SK-N-SH (cell line): Measurements from ENCODE around the gene SIGLEC1. TPM values are rescaled to one million over a fixed set of nuclear protein-coding genes. Genes with fewer than 3 reads are reported as not detected.

ENCODE experiments used
- CTCF ChIA-PET: fragments of 300-600, 350-600 bp; formaldehyde crosslinking; extraction: SDS; loops from one replicate; lab custom pipeline; 2021; lab: Yijun Ruan, JAX
- POLR2A ChIA-PET: fragments of 350-600 bp; sonication (Branson Sonifier 250); formaldehyde crosslinking; extraction: SDS; loops from one replicate; lab custom pipeline; 2020; ENCODE audit warnings: antibody characterized with exemption, inconsistent platforms; lab: Yijun Ruan, JAX
- DNase-seq: peaks from one replicate; pipeline ENCODE4 v3.0.0; 2012
- H2AFZ ChIP-seq: fragments of 200-600 bp; sonication (generic); 2 replicates; pipeline ENCODE4 v1.8.1; 2016; ENCODE audit warnings: antibody characterized with exemption, mild to moderate bottlenecking, low read depth
- H3F3A ChIP-seq: fragments of 200-600 bp; sonication (generic); replicated peaks from 2 replicates; pipeline ENCODE3; 2016; ENCODE audit warnings: antibody characterized with exemption, mild to moderate bottlenecking; ENCODE audit not compliant: insufficient read depth
- H3K27ac ChIP-seq, 2 experiments: fragments of 200-500 bp in 1 of 2; fragments of 200-600 bp in 1 of 2; sonication (Bioruptor generic) in 1 of 2; sonication (generic), shearing (Covaris generic) in 1 of 2; 2 replicates each; pipeline versions ENCODE4 v1.5.1 to v1.6.1; 2014 to 2016; ENCODE audit warnings: low read depth in 2 of 2, inconsistent platforms in 1 of 2, low read length in 1 of 2, mild to moderate bottlenecking in 1 of 2, mixed read lengths in 1 of 2
- H3K27me3 ChIP-seq: fragments of 200-600 bp; sonication (generic), shearing (Covaris generic); 2 replicates; pipeline ENCODE4 v1.6.1; 2016; ENCODE audit warnings: mixed run types; ENCODE audit not compliant: insufficient read depth
- H3K36me3 ChIP-seq, 2 experiments: fragments of 200-500 bp in 1 of 2; fragments of 200-600 bp in 1 of 2; sonication (Bioruptor generic) in 1 of 2; sonication (generic) in 1 of 2; replicated peaks in 1 of 2; 2 replicates each; pipeline versions ENCODE3 to v1.5.1; 2014 to 2016; ENCODE audit warnings: low read length in 1 of 2, mild to moderate bottlenecking in 1 of 2; ENCODE audit not compliant: insufficient read depth in 2 of 2, control insufficient read depth in 1 of 2
- H3K4me1 ChIP-seq, 2 experiments: fragments of 200-500 bp in 1 of 2; fragments of 200-600 bp in 1 of 2; sonication (Bioruptor generic) in 1 of 2; sonication (generic), shearing (Covaris generic) in 1 of 2; 2 replicates each; pipeline versions ENCODE4 v1.5.1 to v1.6.1; 2014 to 2016; ENCODE audit warnings: low read depth in 1 of 2, low read length in 1 of 2, mixed run types in 1 of 2; ENCODE audit not compliant: insufficient read depth in 2 of 2, control insufficient read depth in 1 of 2
- H3K4me2 ChIP-seq: fragments of 200-600 bp; sonication (generic), shearing (Covaris generic); 2 replicates; pipeline ENCODE4 v1.6.1; 2017; ENCODE audit warnings: mixed run types
- H3K4me3 ChIP-seq, 2 experiments: fragments of 200-500 bp in 1 of 2; fragments of 200-600 bp in 1 of 2; sonication (Bioruptor generic) in 1 of 2; sonication (generic), shearing (Covaris generic) in 1 of 2; 2 replicates each; pipeline versions ENCODE4 v1.5.1 to v1.8.1; 2014 to 2016; ENCODE audit warnings: low read depth in 2 of 2, inconsistent platforms in 1 of 2, low read length in 1 of 2, mild to moderate bottlenecking in 1 of 2, mixed read lengths in 1 of 2, moderate library complexity in 1 of 2
- H3K79me2 ChIP-seq: fragments of 200-600 bp; sonication (generic); 2 replicates; pipeline ENCODE4 v1.8.1; 2017; ENCODE audit warnings: mild to moderate bottlenecking; ENCODE audit not compliant: insufficient read depth
- H3K9ac ChIP-seq: fragments of 200-600 bp; sonication (generic); 2 replicates; pipeline ENCODE4 v1.6.1; 2017; ENCODE audit warnings: mixed run types
- H3K9me2 ChIP-seq: fragments of 200-600 bp; sonication (generic); 2 replicates; pipeline ENCODE4 v1.6.1; 2017; ENCODE audit warnings: mixed run types
- H3K9me3 ChIP-seq: fragments of 200-600 bp; sonication (generic); 2 replicates; pipeline ENCODE4 v1.6.1; 2017; ENCODE audit warnings: mixed run types, mild to moderate bottlenecking, moderate library complexity
- H4K20me1 ChIP-seq: fragments of 200-600 bp; sonication (generic); 2 replicates; pipeline ENCODE4 v1.6.1; 2017; ENCODE audit warnings: mild to moderate bottlenecking, mixed run types; ENCODE audit not compliant: insufficient read depth
- FOSL2 ChIP-seq: IDR thresholded peaks from 2 replicates; pipeline ENCODE4 v1.4.0; 2012; ENCODE audit warnings: low read depth, mild to moderate bottlenecking, moderate library complexity, borderline replicate concordance
- FOXJ3 ChIP-seq: sonication (generic); formaldehyde crosslinking; IDR thresholded peaks from 2 replicates; pipeline ENCODE4 v1.5.1; 2020; ENCODE audit warnings: mild to moderate bottlenecking, missing genetic modification reagents
- GATA2 ChIP-seq: sonication (generic); formaldehyde crosslinking; IDR thresholded peaks from 2 replicates; pipeline ENCODE4 v1.5.0; 2020; ENCODE audit warnings: mild to moderate bottlenecking, missing genetic modification reagents
- NFIC ChIP-seq: IDR thresholded peaks from 2 replicates; pipeline ENCODE4 v1.4.0; 2012; ENCODE audit warnings: borderline replicate concordance
- NRF1 ChIP-seq: IDR thresholded peaks from 2 replicates; pipeline ENCODE4 v1.6.1; 2012; ENCODE audit warnings: low read depth, mild to moderate bottlenecking, low read length
- RCOR1 ChIP-seq: fragments of 150-350 bp; IDR thresholded peaks from 2 replicates; pipeline ENCODE4 v1.6.1; 2017; ENCODE audit warnings: antibody characterized with exemption, low read length
- RXRA ChIP-seq: IDR thresholded peaks from 2 replicates; pipeline ENCODE4 v1.4.0; 2012; ENCODE audit warnings: low read depth, mild to moderate bottlenecking, borderline replicate concordance
- TEAD4 ChIP-seq: IDR thresholded peaks from 2 replicates; pipeline ENCODE4 v1.4.0; 2012; ENCODE audit warnings: mild to moderate bottlenecking, borderline replicate concordance; ENCODE audit not compliant: insufficient read depth
- WGBS: methylation state at CpG from one replicate; pipeline ENCODE4 v1.1.6; 2017; ENCODE audit warnings: low lambda C conversion rate; 5-methylcytosine and 5-hydroxymethylcytosine counted together
- polyA plus RNA-seq, 3 experiments: library from polyadenylated mRNA; depleted of rRNA; stranded (reverse); fragments of >200 nt; gene quantifications; 2 replicates each; pipeline ENCODE4 v1.2.3, GENCODE V29; 2012

Gene SIGLEC1
- polyA plus RNA-seq, 1 of the 3 experiments (the other 2 are of a cell fraction) = not detected

DNA sequence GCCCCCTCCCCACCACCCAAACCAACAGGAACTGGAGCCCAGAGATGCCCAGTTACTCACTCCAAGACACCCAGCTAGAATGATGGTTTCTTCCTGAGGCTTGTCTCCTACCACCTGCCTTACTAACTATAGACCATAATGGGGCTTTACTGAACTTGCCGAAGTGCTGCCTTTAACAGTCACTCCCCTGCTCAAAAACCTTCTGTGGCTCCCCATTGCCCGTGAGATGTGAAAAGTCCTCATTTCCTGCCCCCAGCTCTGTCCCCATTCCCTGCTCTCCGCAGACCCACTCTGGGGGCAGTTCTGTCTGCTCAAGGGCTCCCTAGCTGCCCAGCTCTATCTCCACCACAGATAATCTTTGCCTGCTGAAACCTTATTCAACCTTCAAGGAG, 4.9 kb downstream of the SIGLEC1 start:
- Histone ChIP-seq H4K20me1 (no peaks in the 10 kb centered on the region), H3F3A (no peaks in the 10 kb centered on the region), H3K4me3 (no peak overlapping the region), H3K79me2 (no peaks in the 10 kb centered on the region)
- TF ChIP-seq NFIC = no peak
- no peak for TF ChIP-seq GATA2
- no peak for TF ChIP-seq NRF1
- no peak for TF ChIP-seq RCOR1
- TF ChIP-seq FOXJ3 (CRISPR knock-in tag) = no peak
- TF ChIP-seq TEAD4 = no peak
- TF ChIP-seq RXRA = no peak
- TF ChIP-seq, all 33 proteins: peak for 0
- no peak for DNase-seq
- no peak overlapping the region for H2AFZ ChIP-seq
- H3K9ac ChIP-seq = no peak overlapping the region
- ChIA-PET POLR2A (no interaction called here), CTCF (interaction anchor here (0.7 to 5.8 kb wide), 10 partner anchors 9 to 145 kb away, joined by 3 to 55 read pairs (median 8); partner anchors contain the start of gene ADISSP)
- H3K9me2 ChIP-seq = no peaks in the 10 kb centered on the region
- H3K27me3 ChIP-seq = no peaks in the 10 kb centered on the region
- H3K9me3 ChIP-seq = no peaks in the 10 kb centered on the region
- no peak overlapping the region for H3K27ac ChIP-seq
- 67% methylated on average over 3 of the region's 3 CpGs for WGBS
- no peak overlapping the region for H3K4me2 ChIP-seq
- no peaks in the 10 kb centered on the region for H3K4me1 ChIP-seq
- no peaks in the 10 kb centered on the region for H3K36me3 ChIP-seq

DNA sequence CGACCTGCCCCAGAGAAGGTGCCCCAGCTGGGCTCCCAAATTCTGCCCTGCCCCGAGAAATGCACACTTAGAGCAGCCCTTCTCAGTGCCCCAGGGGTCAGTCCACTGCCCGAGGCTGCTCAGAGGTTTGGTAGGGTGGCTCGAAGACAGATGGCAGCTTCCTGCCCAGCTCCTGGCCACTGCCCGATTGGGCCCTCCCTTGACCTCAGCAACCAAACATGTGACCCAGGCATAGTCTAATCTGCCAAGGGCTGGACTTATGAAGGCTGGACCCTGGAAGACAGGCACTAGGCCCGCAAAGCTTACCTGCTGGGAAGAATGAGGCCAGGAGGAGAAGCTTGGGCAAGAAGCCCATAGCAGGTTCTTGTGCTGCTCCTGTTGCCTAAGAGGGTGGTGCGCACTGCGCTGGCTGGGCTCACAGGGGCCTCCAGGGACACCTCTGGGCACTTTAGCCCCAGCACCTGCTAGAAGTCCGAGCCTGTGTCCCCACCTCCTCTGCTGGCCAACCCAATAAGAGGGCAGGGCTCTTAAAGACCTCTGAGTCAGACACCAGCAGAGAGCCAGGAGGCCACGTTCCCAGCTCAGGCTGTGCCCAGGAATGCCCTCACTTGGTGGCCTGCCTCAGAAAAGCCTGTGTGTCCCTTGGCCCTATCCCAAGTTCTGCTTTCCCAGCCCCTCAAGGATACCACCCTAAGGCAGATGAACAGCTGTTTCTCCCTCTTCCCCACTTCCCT, 5.5 kb downstream of the SIGLEC1 start:
- H3K36me3 ChIP-seq = no peaks in the 10 kb centered on the region
- H3K4me2 ChIP-seq = no peak overlapping the region
- no peaks in the 10 kb centered on the region for H3K27me3 ChIP-seq
- 67% methylated on average over 4 of the region's 10 CpGs for WGBS
- DNase-seq = no peak
- H3F3A ChIP-seq = no peaks in the 10 kb centered on the region
- H4K20me1 ChIP-seq = no peaks in the 10 kb centered on the region
- no peaks in the 10 kb centered on the region for H3K4me1 ChIP-seq
- H3K9me3 ChIP-seq = no peaks in the 10 kb centered on the region
- H3K4me3 ChIP-seq = no peak overlapping the region
- H3K79me2 ChIP-seq = no peaks in the 10 kb centered on the region
- H3K27ac ChIP-seq = no peak overlapping the region
- TF ChIP-seq RCOR1 = no peak
- TF ChIP-seq, all 33 proteins: peak for 0
- CTCF ChIA-PET = interaction anchor here (1.5 to 5.8 kb wide), 9 partner anchors 8 to 144 kb away, joined by 4 to 55 read pairs (median 8); partner anchors contain the start of gene ADISSP
- Histone ChIP-seq H3K9me2 (no peaks in the 10 kb centered on the region), H2AFZ (no peak overlapping the region), H3K9ac (no peak overlapping the region)
- POLR2A ChIA-PET = no interaction called here

DNA sequence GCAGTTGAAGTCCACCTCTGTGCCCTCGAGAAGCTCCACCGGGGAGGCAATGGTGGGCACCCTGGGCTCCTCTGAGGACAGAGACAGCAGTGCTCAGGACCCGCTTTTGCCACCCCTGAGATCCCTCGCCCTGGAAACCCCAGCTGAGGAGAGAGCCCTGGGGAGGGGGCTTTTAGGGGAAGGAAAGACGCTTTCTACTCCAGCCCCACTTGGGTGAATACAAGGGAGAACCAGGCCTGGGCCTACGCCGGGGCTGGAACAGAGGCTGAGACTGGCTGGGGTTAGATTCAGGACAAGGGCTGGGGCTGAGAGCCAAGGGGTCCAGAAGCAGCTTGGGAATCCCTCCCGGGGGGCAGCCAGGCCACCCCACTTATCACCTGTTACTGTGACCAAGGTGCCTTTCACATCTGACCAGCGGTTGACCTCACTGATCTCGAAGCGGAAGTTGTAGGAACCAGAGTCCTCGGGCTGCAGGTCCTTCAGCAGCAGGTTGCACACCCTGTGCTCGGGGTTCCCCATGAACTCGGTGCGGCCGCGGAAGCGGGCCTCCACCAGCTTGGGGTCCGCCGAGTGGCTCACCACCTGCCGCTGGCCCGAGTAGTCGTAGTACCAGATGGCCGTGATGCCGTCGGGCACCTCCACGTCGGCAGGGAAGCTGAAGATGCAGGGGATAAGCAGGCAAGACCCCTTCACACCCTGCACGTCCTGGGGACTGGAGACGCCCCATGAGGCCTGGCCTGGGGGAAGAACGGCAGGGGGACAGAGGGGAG, 6.2 kb downstream of the SIGLEC1 start:
- no peak for DNase-seq
- Histone ChIP-seq H3K9me2 (no peaks in the 10 kb centered on the region), H3F3A (no peaks in the 10 kb centered on the region), H3K4me1 (no peaks in the 10 kb centered on the region), H2AFZ (no peak overlapping the region), H3K9me3 (no peaks in the 10 kb centered on the region), H3K4me2 (no peak overlapping the region), H3K27ac (no peak overlapping the region), H3K4me3 (no peak overlapping the region), H4K20me1 (no peaks in the 10 kb centered on the region), H3K27me3 (no peaks in the 10 kb centered on the region), H3K79me2 (no peaks in the 10 kb centered on the region), H3K36me3 (no peaks in the 10 kb centered on the region), H3K9ac (no peak overlapping the region)
- 70% methylated on average over 12 of the region's 31 CpGs for WGBS
- POLR2A ChIA-PET = no interaction called here
- TF ChIP-seq FOSL2 = no peak
- TF ChIP-seq, all 33 proteins: peak for 0
- CTCF ChIA-PET = interaction anchor here (1.8 to 5.8 kb wide), 6 partner anchors 7 to 143 kb away, joined by 7 to 55 read pairs (median 9); partner anchors contain the start of gene ADISSP
